Stimulated activated CD4-positive, alpha-beta T cell treated with anti-CD3 and anti-CD28 coated beads, Interleukin-1b, Interleukin-23, amount 100 ng/mL, for 4 hours (primary cell): Measurements from ENCODE around the gene CELF4.

Experiments used
- DNase-seq, 2 donors: peaks; one replicate each; pipeline ENCODE4 v3.0.0-alpha.2; 2020; ENCODE audit warnings: low read depth in 2 of 2

The CELF4 gene

DNA sequence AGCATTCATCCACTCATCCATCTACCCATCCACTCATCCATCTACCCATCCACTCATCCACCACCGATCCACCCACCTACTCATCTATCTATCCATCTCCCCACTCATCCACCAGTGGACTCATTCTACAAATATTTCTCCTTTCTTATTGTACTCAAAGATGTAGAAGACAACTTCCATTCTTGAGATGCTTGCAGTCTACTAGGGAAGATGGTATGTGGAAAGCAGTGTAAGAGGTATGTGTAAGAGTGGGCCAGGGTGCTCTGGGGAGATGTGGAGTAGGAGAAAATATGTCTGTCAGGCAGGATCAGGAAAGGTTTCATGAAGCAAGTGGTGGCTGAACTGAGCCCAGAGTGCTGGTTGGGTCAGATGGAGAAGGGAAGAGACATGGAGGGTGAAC is 150.8 kb downstream of the CELF4 start:
- DNase-seq, result no peak

DNA sequence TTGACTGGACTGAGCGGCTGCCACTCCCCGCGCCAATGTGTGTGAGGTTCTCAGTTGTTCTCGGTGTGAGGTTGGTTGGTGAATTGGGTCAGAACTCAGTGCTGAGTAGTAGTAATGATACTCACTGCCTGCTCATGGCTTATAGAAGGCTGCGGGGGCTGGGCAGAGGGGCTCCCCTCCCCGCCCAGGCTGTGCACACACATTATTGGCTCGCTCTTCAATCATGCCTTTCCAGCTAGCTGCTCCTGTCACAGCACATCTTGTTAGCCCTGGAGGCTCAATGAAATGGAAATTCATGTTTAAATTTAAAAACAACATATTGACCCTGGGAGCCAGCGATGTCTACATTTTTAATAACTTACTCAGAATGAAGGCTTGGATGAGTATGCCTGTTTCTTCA is 152.8 kb downstream of the CELF4 start:
- no peak for DNase-seq

DNA sequence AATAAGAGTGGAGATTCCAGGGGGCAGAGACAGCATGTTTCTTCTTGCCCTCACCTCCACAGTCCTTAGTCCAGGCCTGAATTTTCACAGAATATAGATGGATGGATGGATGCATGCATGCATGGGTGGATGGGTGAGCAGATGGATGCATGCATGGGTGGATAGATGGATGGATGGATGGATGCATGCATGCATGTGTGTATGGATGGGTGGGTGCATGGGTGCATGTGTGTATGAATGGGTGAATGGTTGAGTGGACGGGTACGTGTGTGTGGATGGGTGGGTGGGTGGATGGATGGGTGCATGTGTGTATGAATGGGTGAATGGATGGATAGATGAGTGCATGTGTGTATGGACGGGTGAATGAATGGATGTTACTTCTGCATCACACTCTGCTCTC is 153.3 kb downstream of the CELF4 start:
- no peak for DNase-seq

DNA sequence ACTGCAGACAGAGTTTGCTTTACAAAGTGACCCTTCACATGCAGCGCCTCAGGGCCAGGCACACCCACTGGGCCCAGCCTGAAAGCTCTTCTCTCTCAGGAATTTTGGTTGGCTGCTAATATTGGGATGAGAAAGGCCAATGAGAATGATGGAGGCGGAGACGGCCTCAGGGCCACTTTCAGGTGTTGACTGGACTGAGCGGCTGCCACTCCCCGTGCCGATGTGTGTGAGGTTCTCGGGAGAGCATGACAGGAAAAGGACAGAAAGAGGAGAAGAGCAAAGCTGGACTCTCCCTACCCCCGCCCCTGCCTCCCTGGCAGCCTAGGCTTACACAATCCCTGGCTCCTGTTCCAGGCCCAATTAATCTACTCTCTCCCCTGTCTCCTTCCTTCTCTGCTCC is 155.7 kb downstream of the CELF4 start:
- no peak for DNase-seq

DNA sequence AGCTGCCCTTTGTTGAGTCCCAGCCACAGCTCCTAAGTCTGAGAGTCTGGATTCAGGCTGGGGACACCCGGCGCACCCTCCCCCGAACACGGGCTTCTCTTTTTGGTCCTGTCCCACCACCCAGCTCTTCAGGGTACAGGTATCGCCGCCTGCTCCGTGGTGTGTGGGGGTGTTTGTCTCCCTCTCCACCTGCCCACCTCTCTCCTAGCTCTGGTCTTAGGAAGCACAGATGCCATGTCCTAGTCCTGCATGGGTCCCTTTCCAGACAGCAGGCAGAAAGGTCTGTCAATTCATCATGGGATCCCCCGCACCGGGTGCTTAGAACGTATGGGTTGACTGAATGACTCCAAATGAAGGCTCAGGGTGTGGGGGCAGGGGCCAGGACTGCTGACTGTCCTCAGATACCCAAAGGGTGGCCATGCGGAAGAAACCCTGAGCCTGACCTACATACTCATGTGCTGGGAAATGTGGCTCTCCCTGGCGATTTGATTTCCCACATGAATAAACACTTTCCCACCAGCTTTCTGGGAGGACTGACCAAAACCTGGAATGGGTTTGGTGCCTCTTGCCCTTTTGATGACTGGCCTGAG is 156.8 kb downstream of the CELF4 start:
- DNase-seq, result no peak

DNA sequence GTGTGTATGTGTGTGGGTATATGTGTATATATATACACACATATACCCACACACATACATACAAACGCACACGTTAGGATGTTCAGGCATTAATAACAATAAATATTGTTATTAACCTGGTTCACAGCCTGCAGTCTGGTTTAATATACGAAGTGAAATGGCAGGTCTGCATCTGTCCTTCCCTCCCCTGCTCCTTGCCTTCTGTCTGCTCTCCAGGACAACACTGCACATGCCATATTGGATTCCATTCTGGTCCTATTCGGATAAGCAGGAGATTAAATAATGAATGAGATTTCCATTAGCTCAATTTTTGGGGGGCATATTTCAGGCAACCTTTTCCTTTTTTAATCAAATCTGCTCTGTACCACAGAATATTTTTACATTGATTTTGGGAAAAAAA is 158.0 kb downstream of the CELF4 start:
- DNase-seq, result no peak

DNA sequence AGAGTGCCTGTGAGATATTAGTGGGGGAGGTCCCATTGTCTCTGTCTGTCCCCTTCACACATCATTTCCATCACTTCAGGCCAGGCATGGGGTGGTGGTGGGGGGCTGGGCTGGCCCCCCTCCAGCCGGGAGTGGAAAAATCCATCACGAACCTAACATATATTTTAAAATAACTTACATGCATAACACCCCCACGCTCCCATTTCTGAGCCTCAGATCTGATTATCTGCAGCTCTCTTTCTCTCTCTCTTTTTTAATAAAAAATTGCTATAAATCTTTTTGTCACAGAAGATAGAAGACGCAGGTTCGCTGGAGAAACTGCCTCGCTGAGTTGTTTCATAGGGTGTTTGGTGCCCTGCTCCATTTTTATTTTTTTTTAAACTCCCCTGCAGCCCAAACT is 159.8 kb downstream of the CELF4 start:
- DNase-seq, result no peak

DNA sequence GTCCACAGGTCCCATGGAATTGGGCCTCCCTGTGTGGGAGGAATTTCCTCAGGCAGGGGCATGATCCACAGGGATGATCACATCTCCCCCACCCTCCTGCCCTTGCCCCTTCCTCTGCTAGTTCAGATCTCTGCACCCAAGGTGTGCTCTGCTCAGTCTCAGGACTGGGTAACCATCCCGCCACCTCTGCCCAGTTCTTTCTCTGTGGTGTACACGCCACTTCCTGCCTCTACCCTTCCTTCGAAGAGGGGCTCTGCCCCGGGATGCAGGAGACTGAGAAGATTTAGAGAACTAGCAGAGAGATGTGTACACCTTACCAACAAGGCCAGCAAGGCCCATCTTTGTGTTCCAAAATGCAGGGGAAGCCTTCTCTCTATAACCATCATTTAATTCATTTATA is 160.4 kb downstream of the CELF4 start:
- no peak for DNase-seq

DNA sequence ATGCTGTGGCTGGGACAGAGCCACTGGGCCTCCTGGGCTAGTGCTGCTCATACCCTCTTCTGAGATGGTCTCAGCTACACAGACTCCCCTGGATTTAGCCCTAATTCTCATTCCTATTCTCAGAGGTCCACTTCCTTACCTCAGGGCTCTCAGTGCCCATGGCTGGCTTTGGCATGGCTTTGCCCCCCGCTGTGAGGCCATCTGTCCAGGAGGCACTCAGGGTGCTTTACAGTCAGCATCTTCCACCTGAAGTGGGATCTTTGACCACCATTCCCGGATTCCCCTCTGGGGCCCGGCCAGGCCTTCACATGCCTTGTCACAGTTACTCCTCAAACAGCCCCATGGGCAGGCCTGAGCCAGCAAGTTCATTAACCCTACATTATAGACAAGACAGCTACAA is 161.8 kb downstream of the CELF4 start:
- DNase-seq, result no peak

DNA sequence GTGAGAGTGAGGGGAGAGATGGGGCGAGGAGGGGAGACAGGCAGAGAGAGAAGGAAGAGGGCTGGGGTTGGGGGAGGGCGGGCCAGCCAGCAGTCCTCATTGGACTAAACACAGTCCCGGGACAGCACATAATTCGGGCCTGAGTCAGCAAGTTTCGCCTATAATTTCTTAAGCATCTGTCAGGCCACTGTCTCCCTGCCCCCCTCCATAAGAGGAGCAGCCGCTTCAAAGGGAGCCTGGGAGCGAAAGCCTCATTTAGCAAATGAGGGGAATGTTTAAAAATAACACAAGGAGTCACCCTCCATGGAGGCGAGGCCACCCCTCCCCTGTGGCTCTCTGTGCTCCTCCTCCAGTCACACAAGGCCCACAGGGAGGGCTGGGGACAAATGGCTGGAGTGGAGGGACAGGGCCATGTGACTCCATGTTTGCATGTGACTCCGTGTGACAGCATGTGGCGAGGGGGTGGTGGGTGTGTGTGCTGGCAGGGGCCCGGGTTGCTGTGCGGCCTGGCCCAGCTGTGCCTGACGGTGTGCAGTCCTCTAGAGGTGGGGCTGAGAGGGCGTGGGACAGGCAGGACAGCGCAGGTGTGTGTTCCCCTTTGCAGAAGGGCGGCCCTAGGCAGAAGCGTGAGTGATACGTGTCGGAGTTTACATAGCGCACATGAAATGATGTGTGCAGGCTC is 162.4 kb downstream of the CELF4 start:
- DNase-seq, result no peak

DNA sequence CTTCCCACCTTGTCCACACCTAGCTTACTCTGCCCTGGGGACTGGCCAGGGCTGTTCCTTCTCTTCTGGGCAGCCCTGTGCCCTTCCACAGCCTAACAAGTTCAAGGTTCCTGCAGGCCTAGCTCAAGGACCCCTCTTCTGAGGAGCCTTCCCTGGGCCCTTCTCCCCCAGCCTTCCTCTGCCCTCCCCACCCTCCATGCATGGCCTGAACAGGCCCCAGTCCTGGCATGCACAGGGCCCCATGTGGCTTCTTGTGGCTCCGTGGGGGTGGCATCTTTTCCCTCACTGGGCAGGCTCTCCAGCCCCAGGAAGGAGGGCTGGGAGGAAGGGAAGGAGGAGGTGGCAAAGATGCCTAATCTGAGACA is 162.9 kb downstream of the CELF4 start:
- no peak for DNase-seq

DNA sequence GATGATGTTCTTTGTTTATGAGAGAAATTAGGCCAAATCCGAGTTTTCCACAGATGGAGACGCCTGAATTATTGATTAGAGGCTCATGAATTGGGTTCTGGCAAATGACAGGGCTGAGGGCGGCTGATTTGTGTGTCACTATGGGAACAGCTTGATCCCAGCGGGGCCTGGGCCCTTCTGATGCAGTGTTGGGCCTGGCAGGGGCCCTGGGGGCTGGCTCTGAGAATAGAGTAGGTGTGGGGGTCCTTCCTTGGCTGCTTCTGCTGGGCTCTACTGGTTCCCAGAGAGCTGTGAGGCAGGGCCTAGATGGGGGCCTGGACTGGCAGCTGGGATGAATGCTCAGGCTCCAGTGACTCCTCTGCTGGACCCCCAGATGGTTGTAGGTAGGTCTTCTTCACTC is 164.8 kb downstream of the CELF4 start:
- DNase-seq, result no peak

DNA sequence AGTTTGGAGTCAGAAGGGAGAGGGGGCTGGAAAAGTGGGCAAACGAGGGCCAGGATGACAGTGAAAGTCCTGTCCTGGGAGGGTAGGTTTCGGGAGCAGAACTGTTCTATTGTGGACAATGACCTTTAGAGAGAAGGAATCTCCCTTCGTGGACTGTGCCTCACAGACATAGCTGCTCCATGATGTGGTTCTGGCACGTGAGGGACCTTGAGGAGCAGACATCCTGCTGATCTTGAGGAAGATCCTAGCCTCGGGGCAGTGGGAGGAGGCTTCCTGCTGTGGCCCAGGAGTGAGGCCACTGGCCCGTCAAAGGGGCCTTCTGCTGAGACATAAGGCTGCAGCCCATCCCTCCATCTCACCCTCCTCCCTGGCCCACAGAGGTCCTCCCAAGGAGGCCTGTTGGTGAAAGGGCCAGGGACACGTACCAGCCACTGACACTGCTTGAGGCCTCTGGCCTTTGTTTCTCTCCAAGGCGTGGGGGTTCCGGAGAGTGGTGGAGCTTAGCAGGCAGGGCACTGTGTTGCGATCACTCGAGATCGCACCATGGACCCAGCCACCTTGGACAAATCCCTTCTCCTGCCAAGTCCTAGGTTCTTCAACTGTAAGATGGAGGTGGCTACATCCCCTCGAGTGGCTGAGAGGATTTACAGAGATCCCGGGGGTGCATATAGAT is 167.2 kb downstream of the CELF4 start:
- DNase-seq, result no peak

DNA sequence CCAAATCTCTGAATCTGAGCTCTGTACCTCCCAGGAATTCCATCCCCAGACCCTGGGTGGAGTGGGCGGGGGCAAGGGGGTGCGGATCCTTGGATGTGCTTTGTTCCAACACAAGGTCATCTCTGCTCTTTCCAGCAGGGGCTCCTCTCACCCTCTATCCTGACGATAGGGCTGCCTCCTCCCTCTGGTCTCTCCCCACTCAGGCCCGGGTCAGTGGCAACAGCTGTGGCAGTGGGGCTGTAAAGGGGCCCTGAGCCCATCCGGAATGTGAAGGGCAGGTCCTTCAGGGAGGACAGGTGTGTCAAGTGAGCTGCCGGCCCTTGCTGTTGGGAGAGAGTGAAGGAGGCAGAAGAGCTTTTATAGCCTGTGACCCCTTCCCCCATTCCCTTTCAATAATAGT is 167.8 kb downstream of the CELF4 start:
- no peak for DNase-seq

DNA sequence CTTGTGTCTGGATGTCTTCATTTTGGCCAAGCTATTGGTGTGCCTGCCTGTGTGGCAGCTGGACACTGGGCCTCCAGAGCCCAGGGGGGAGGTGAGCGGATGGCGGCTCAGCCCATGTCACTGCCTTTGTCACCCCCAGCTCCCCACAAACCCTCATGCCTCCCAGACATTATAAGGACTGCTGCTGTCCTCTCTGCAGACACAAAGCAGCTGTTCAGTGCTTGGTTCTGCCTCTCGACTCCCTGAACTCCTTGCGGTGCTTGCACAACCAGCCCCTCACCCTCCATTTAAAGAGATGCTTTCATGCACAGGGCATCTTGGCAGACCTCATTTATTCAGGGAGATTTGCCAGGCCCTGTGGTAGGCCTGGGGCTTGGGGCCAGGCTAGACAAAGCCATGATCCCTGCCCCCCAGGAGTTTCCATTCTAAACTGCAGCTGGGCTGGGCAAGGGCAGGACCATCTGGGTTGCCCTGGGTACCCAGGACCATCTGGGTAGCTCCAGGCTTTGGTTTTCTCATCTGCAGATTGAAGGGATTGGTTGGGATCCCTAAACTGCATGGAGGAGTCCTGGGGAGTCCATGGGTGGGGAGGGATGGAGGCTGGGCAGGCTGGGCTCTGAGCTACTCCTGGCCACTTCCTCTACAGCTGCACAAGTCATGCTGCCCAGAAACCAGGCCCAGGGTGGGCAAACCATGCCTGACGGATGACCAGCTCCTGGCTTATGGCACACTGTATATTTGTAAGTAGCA is 168.5 kb downstream of the CELF4 start:
- DNase-seq, result no peak

DNA sequence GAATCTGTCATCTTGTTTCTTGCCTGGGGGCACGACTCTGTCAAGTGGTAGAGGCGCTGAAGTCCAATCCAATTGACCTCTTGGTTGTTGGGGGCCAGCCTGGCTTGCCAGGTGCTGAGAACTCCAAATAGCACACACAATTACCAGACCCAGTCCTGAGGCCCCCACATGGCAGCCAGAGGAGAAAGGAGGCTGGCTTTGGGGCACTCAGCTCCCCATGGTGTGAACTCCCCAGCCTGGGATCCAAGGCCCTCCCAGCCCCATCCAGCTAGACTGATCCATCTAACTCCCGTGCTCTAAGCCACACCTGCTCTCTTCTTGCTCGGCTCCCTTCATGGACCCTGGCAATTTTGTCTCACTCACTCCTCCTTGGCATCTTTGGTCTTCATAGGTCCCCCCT is 170.0 kb downstream of the CELF4 start:
- DNase-seq, result no peak

DNA sequence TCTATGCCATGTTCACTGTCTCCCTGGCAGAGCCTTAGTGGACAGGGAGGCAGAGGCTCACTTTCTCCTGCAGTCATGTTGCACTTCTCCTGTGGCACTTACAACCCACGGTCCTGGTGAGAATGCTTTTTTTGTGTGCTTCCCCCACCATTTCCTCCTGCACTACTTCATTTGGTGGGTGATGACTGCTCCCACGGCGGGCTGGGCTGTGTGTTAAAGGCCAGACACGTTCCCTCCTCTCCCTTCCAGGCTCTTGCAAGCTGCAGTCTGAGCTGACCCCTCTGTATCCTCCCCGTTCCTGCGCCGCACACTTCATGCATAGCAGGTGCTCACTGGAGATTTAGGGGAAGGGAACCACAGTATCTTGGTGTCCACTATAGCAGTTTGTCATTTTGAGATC is 170.5 kb downstream of the CELF4 start:
- no peak for DNase-seq

DNA sequence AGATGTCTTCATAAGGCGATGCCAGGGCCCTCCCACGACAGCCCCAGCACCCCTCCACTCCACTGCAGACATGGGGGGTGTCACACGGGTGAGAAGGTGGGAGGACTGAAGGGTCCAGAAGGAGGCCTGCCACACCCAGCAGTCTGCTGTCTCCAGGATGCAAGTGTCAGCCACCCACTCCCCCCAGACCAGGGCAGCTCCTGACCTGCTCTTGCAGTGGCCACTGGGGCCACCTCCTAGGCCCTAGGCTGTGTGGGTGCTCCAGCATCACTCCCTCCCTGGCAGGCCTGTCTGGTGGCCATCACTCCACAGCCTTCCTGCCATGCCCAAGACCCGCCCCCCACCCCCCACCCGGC is 171.0 kb downstream of the CELF4 start:
- no peak for DNase-seq

DNA sequence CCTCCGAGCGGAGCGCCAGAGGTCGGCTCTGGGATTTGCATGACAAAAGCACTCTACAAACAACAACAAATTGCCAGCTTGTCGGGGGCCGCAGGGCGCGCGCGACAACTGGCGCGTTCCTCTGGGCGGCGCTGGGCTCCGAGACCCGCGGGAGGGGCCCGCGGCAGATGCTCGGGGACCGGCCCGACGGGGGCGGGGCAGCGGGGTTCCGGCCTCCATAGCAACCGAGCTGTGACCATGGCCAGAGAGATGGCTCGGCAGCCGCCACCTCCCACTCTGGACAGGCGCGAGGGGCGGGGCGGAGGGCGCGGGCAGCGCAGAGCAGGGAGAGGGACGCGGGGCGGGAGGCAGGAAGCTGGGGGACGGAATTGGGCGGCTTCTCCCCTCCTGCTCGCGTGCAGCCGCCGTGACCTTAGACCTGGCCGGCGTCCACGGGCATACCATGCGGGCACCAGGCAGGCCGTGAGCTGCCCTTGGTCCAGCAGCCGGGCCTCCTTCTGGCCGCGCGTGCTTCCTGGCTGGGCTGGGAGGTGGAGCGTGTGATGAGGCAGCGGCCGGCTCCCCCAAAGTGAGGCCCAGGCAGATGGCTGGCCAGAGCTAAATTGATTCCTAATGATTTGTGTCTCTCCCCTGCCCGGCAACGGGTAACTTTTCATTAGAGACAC is 171.5 kb downstream of the CELF4 start:
- no peak for DNase-seq

DNA sequence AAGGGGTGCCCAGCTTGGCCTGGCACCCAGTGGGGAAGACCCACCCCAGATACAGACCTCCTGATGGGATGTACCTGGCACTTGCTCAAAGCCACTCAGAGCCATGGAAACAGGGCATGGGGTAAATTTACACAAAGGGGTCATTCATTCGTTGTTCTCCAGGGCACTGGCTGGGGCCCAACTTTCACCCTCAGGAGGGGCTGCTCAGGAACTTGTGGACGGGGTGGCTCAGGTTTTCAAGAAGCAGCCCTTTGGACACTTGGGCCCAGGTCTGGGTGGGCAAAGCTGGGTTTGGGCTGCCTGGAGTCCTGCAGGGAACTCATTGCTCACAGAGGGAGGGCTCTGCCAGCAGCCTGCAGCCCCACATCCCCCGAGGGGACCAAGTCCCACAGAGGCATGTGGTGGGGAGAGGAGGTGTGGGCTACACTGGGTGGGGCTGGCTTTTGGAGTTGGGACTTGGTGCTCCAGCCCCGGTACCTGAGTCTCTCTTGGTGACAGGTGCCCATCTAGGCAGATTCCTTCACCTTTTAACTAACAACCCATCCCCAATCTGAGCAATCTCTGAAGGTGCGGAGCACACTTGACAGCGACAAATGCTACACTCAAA is 172.3 kb downstream of the CELF4 start:
- no peak for DNase-seq

DNA sequence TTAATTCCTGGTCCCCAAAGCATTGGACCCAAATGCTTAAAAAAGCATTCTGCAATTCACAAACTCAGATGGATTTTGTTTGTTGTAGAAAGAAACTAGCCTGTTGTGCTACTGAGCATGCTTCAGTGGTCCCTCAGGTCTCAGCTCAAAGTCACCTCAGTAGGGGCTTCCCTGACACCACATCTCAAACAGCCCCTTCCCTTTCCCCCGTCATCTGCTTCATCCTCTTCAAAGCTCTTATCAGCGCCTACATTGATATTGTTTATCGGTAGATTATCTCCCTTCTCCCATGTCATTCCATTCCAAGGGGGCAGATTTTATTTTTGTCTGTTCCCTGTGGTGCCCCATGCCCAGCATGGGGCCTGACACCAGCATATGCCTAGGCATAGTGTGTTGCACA is 172.9 kb downstream of the CELF4 start:
- DNase-seq, result no peak
